KMS-11 (cell line): ENCODE measurements around the gene DNAJC24.
"Not testable (repeated sequence)": the region's sequence is repeated elsewhere in the genome, so short reads cannot be mapped to it uniquely, and the experiment has no call there.

Experiments
- H2AFZ ChIP-seq: fragments of 200-600 bp; sonication (generic); 2 replicates; pipeline ENCODE4 v1.6.1; 2016; ENCODE audit warnings: antibody characterized with exemption, mixed run types, low read depth
- H3K27ac ChIP-seq: fragments of 200-600 bp; sonication (generic); 2 replicates; pipeline ENCODE4 v1.6.1; 2016; ENCODE audit warnings: mild to moderate bottlenecking, mixed run types
- H3K27me3 ChIP-seq: fragments of 200-600 bp; sonication (generic); 2 replicates; pipeline ENCODE4 v1.6.1; 2017; ENCODE audit warnings: mild to moderate bottlenecking, low read depth, mixed run types, moderate library complexity; ENCODE audit not compliant: insufficient read depth
- H3K36me3 ChIP-seq: fragments of 200-600 bp; sonication (generic); 2 replicates; pipeline ENCODE4 v1.6.1; 2017; ENCODE audit warnings: mild to moderate bottlenecking, mixed run types; ENCODE audit not compliant: insufficient read depth
- H3K4me1 ChIP-seq: fragments of 200-600 bp; sonication (generic); 2 replicates; pipeline ENCODE4 v1.6.1; 2016; ENCODE audit warnings: mild to moderate bottlenecking, low read depth, mixed run types; ENCODE audit not compliant: poor library complexity, severe bottlenecking
- H3K4me2 ChIP-seq: fragments of 200-600 bp; sonication (generic); 2 replicates; pipeline ENCODE4 v1.7.0; 2016; ENCODE audit warnings: mild to moderate bottlenecking, mixed run types
- H3K4me3 ChIP-seq: fragments of 200-600 bp; sonication (generic); IDR thresholded peaks from 2 replicates; pipeline ENCODE4 v1.6.1; 2017; ENCODE audit warnings: low read depth, low read length, mixed read lengths; ENCODE audit not compliant: insufficient read depth
- H3K79me2 ChIP-seq: fragments of 200-600 bp; sonication (generic); 2 replicates; pipeline ENCODE4 v1.6.1; 2016; ENCODE audit warnings: low read depth, mixed run types; ENCODE audit not compliant: insufficient read depth
- H3K9ac ChIP-seq: fragments of 200-600 bp; sonication (generic); 2 replicates; pipeline ENCODE4 v1.6.1; 2016; ENCODE audit warnings: mild to moderate bottlenecking, mixed run types
- H4K20me1 ChIP-seq: fragments of 200-600 bp; sonication (generic); 2 replicates; pipeline ENCODE4 v1.6.1; 2016; ENCODE audit warnings: mild to moderate bottlenecking, mixed run types; ENCODE audit not compliant: insufficient read depth
- TF ChIP-seq, protein P1 (sequence below): fragments of 200-600 bp; sonication (generic); conservative IDR thresholded peaks from 2 replicates; pipeline ENCODE4 v1.6.1; 2017; ENCODE audit warnings: low read depth, mild to moderate bottlenecking, antibody characterized with exemption, low read length, moderate library complexity, mixed read lengths

Gene DNAJC24, protein sequence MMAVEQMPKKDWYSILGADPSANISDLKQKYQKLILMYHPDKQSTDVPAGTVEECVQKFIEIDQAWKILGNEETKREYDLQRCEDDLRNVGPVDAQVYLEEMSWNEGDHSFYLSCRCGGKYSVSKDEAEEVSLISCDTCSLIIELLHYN

DNA sequence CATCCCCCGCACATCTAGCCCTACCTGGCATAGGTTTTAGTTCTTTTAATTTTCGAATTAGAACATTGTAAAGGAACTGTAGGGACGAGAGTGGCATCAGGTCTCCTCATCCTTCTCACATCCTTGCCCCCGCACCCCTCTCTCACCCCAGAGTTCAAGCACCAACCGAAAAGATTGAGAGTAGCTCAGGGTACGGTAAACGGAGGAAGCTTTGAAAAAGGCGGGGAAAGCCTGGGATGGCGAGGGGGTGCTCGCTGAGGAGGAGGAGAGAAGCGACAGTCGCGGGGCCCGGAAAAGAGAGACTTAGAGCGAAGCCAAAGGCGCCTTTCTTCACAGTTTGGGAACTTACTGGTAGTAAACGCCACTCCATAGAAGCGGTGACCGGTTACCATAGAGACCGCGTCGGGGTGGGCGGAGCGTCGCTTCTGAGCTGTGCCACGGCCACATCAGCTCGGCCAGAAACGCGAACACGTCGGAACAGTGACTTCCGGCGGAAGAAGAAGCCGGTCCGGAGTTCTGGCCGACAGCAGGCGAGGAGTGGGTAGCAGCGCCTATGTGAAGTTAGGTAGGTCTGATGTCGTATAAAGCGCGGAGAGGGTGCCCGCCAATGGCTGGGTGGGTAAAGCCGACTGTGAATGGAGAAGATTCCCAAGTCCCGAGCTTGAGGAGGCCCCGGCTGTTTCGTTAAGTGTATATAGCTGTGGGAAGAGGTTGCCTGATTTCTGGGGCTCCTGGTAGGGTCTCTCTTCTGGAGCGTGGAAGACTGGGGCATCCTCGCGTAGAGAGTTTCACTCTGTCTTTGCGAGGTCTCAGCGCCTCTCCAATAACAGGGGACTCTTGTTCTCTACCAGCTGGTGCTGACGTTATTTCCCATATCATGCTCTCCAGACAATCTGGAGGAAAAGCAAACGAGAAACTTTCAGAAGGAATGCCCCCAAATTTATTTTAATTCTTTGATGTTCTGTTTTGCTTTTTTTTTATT lies at the start of gene DNAJC24, which contains the start of gene DCDC1:
TSS of gene DNAJC24 (plus strand) at position 513 of the 982 bp plus-strand sequence. CDS start 889 bp downstream, outside the sequence.
TSS of gene DCDC1 (minus strand) at position 392 of the 982 bp plus-strand sequence. CDS start 41,459 bp downstream, outside the sequence.
- peaks cover 14% of the 10 kb centered on the region for H3K4me1 ChIP-seq
- H3K36me3 ChIP-seq = no peaks in the 10 kb centered on the region
- TF ChIP-seq, protein P1, sequence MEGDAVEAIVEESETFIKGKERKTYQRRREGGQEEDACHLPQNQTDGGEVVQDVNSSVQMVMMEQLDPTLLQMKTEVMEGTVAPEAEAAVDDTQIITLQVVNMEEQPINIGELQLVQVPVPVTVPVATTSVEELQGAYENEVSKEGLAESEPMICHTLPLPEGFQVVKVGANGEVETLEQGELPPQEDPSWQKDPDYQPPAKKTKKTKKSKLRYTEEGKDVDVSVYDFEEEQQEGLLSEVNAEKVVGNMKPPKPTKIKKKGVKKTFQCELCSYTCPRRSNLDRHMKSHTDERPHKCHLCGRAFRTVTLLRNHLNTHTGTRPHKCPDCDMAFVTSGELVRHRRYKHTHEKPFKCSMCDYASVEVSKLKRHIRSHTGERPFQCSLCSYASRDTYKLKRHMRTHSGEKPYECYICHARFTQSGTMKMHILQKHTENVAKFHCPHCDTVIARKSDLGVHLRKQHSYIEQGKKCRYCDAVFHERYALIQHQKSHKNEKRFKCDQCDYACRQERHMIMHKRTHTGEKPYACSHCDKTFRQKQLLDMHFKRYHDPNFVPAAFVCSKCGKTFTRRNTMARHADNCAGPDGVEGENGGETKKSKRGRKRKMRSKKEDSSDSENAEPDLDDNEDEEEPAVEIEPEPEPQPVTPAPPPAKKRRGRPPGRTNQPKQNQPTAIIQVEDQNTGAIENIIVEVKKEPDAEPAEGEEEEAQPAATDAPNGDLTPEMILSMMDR = no peak
- H3K27me3 ChIP-seq = no peaks in the 10 kb centered on the region
- H3K79me2 ChIP-seq = peaks cover 12% of the 10 kb centered on the region
- H3K4me3 ChIP-seq = no peak within 1 kb of the TSS
- H3K9ac ChIP-seq = peak within 1 kb of the TSS; percentile 68; the same call in 1 of the 2 replicates
- peak within 1 kb of the TSS; percentile 96 for H2AFZ ChIP-seq
- H4K20me1 ChIP-seq = no peaks in the 10 kb centered on the region
- H3K27ac ChIP-seq = peak within 1 kb of the TSS; percentile 80
- peak within 1 kb of the TSS; percentile 84 for H3K4me2 ChIP-seq

DNA sequence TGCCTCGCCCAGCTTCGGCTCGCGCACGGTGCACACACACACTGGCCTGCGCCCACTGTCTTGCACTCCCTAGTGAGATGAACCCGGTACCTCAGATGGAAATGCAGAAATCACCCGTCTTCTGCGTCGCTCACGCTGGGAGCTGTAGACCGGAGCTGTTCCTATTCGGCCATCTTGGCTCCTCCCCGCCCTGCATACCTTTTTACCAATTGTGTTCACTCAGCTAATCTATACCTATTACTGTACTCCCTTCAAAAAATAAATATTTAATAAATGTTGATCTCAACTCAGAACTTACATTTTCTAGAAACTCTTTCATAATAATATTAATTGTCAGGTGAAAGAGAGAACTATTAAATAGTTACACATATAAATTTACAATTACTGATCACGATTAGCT lies 48.2 kb upstream of the DNAJC24 start:
- H3K36me3 ChIP-seq, H3K27me3 ChIP-seq, H4K20me1 ChIP-seq, H3K79me2 ChIP-seq, H3K27ac ChIP-seq, H2AFZ ChIP-seq, H3K4me3 ChIP-seq, H3K9ac ChIP-seq, H3K4me1 ChIP-seq, H3K4me2 ChIP-seq: not testable (repeated sequence)

GRCh38 chr11:31323145-31323544 lies 46.5 kb upstream of the DNAJC24 start:
- Histone ChIP-seq H3K79me2 (no peaks in the 10 kb centered on the region), H4K20me1 (no peaks in the 10 kb centered on the region), H3K9ac (no peak overlapping the region), H3K27ac (no peak overlapping the region), H2AFZ (no peak overlapping the region), H3K4me1 (no peaks in the 10 kb centered on the region), H3K27me3 (no peaks in the 10 kb centered on the region), H3K36me3 (no peaks in the 10 kb centered on the region), H3K4me2 (no peak overlapping the region), H3K4me3 (no peak overlapping the region)
- TF ChIP-seq, protein P1 = no peak

GRCh38 chr11:31325160-31325559 lies 44.5 kb upstream of the DNAJC24 start:
- TF ChIP-seq, protein P1 = no peak
- no peaks in the 10 kb centered on the region for H3K79me2 ChIP-seq
- no peak overlapping the region for H3K9ac ChIP-seq
- H3K4me1 ChIP-seq = no peaks in the 10 kb centered on the region
- H3K4me2 ChIP-seq = no peak overlapping the region
- no peaks in the 10 kb centered on the region for H3K36me3 ChIP-seq
- H4K20me1 ChIP-seq = no peaks in the 10 kb centered on the region
- H3K27ac ChIP-seq = no peak overlapping the region
- H3K4me3 ChIP-seq = no peak overlapping the region
- H2AFZ ChIP-seq = no peak overlapping the region
- no peaks in the 10 kb centered on the region for H3K27me3 ChIP-seq
